ENCODE data around the gene ARIH2. TPM values are rescaled to one million over a fixed set of nuclear protein-coding genes. Genes with fewer than 3 reads are reported as not detected.
A peak's percentile ranks its signal among the peaks of the same experiment; 100 is the strongest.

Gene ARIH2
- total RNA-seq, 5 donors from 2014 or later (not counting 1 experiment from before 2014, with no cell fraction given): 136 to 163 (median 153) TPM

DNA sequence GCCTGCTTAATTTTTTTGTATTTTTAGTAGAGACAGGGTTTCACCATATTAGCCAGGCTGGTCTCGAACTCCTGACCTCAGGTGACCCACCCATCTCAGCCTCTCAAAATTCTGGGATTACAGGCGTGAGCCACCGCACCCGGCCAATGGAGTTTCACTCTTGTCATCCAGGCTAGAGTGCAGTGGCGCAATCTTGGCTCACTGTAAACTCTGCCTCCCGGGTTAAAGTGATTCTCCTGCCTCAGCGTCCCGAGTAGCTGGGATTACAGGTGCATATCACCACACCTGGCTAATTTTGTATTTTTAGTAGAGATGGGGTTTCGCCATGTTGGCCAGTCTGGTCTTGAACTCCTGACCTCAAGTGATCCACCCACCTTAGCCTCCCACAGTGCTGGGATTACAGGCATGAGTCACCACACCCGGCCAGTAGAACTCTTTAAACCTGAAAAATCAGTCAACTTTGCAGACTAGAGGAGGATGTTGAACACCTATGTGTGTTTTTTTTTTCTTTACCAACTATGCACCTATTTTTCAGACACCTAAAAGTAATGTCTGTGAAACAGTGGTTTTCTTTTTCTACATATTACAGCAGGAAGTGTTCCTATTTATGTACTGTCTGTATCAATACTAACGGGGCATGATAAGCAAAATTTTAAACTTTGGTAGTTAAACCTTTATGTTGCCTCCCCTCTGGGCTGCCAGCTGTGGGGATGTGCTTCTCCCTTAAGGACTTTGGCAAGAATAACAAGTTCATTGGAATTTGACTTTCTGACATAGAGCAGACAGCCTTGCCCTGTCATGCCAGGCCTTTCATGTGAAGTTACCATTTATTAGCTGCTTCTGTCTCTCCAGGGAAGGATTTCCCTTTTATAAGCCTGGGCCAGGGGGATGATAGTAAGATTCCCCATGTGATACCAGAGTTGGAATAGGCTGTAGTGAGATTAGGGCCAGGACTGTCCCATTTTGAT, 8.1 kb downstream of the ARIH2 start:
- DNase-seq (no peak), ATAC-seq (replicated peaks in 1 of 4) (peak in 1 of 4 experiments; percentile 20)
- peaks cover 12 to 52% of the 10 kb centered on the region in 2 donors for H3K36me3 ChIP-seq (ENCODE audit: control insufficient read depth in 2 of 2, extremely low read depth in 1 of 2, insufficient read depth in 1 of 2, low read length in 1 of 2)
- Mint-ChIP-seq H3K9me3 (no peaks in the 10 kb centered on the region), H3K36me3 (peaks cover 40% of the 10 kb centered on the region), H3K4me1 (peaks cover 60 to 61% (median 60%) of the 10 kb centered on the region in 3 donors), H3K27me3 (no peaks in the 10 kb centered on the region), H3K27ac (peak overlapping the region; percentile 44 to 49), H3K4me3 (peak overlapping the region in 1 of 3 donors; percentile 20)
- peak overlapping the region; percentile 0 for H3K27ac ChIP-seq (ENCODE audit: low read length)
- no peak overlapping the region for H3K4me3 ChIP-seq (ENCODE audit: control insufficient read depth in 1 of 2, extremely low read depth in 1 of 2, low read length in 1 of 2)
- POLR2A ChIA-PET: interaction anchor here (0.6 to 1.4 kb wide), 2 partner anchors 7 to 34 kb away, joined by 7 to 15 read pairs; no protein-coding TSS in a partner anchor
- CTCF ChIA-PET: no interaction called here
- peaks cover 21 to 29% of the 10 kb centered on the region in 2 experiments for H3K4me1 ChIP-seq (ENCODE audit: control insufficient read depth in 1 of 2, extremely low read depth in 1 of 2, insufficient read depth in 2 of 2, low read length in 2 of 2)
- H3K27me3 ChIP-seq (replicated peaks in 1 of 2; ENCODE audit: control insufficient read depth in 2 of 2, extremely low read depth in 1 of 2, insufficient read depth in 2 of 2, low read length in 1 of 2): no peaks in the 10 kb centered on the region
- no peaks in the 10 kb centered on the region for H3K9me3 ChIP-seq
- 80% methylated on average over 6 of the region's 11 CpGs for WGBS (ENCODE audit: insufficient coverage)

DNA sequence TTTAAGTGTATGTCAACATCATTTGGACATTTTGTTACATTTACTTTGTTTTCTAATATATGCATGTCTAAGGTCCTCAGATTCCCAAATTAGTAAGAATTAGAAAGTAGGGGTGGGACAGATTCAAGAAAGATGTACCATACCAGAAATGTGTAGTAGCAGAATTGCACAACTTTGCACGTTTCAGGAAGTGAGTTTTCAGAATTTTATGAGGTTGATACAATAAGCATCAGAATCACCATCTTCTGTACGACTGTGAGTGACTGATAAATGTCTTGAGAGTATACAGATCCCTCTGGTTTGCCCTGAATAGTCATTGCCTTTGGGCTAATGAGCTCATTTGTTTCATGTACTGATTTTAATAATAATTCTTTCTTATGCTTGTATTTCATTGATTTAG, 9.3 kb downstream of the ARIH2 start:
- DNase-seq: no peak
- Mint-ChIP-seq H3K27me3 (no peaks in the 10 kb centered on the region), H3K9me3 (no peaks in the 10 kb centered on the region), H3K36me3 (peaks cover 52% of the 10 kb centered on the region), H3K4me1 (peaks cover 65 to 66% (median 66%) of the 10 kb centered on the region in 3 donors), H3K27ac (no peak overlapping the region), H3K4me3 (peak overlapping the region in 1 of 3 donors; percentile 20)
- Histone ChIP-seq H3K27me3 (replicated peaks in 1 of 2; ENCODE audit: control insufficient read depth in 2 of 2, extremely low read depth in 1 of 2, insufficient read depth in 2 of 2, low read length in 1 of 2) (no peaks in the 10 kb centered on the region), H3K4me3 (ENCODE audit: control insufficient read depth in 1 of 2, extremely low read depth in 1 of 2, low read length in 1 of 2) (no peak overlapping the region), H3K9me3 (no peaks in the 10 kb centered on the region), H3K4me1 (ENCODE audit: control insufficient read depth in 1 of 2, extremely low read depth in 1 of 2, insufficient read depth in 2 of 2, low read length in 2 of 2) (peaks cover 21 to 32% of the 10 kb centered on the region in 2 experiments), H3K36me3 (ENCODE audit: control insufficient read depth in 2 of 2, extremely low read depth in 1 of 2, insufficient read depth in 1 of 2, low read length in 1 of 2) (peaks cover 15 to 60% of the 10 kb centered on the region in 2 donors), H3K27ac (ENCODE audit: low read length) (no peak overlapping the region)
- CTCF ChIA-PET: interaction anchor here in 1 of 2 donors (0.6 to 1.1 kb wide), 4 partner anchors 8 to 60 kb away, joined by 3 to 6 read pairs (median 4); partner anchors contain the start of gene ARIH2
- WGBS (ENCODE audit: insufficient coverage): no CpG with 5 or more reads among the region's 2 CpGs
- POLR2A ChIA-PET: interaction anchor here (0.9 to 1.4 kb wide), 2 partner anchors 8 to 9 kb away, joined by 3 to 7 read pairs; no protein-coding TSS in a partner anchor
- no peak for ATAC-seq (replicated peaks in 1 of 4)

DNA sequence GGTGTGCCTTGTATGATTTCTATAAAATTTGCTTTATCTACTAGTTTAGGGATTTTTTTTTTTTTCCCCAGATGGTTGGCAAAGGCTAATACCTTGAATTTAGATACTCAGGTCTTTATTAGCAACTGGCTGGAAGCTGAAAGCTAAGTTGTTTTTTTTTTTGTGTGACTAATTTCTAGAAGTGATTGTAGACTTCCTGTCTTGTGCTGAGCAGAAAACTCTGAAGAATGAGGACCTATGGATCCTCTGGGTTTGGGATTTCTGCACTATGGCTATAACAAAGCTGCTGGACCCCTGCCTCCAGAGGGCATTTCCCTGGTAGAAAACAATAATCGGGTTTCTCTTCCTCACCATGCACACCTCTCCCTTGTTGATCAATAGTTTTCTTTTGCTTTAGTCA, 10.0 kb downstream of the ARIH2 start:
- ChIA-PET CTCF (interaction anchor here in 1 of 2 donors (0.6 to 1.1 kb wide), 4 partner anchors 10 to 1860 kb away, joined by 3 to 6 read pairs (median 4); partner anchors contain the start of gene ARIH2), POLR2A (interaction anchor here (0.7 to 1.4 kb wide), 3 partner anchors 9 kb away, joined by 3 to 8 read pairs (median 7); no protein-coding TSS in a partner anchor)
- peak overlapping the region in 1 of 2 donors; percentile 66 for H3K27ac Mint-ChIP-seq
- DNase-seq: no peak
- H3K9me3 Mint-ChIP-seq: no peaks in the 10 kb centered on the region
- H3K4me3 ChIP-seq (ENCODE audit: control insufficient read depth in 1 of 2, extremely low read depth in 1 of 2, low read length in 1 of 2): no peak overlapping the region
- peaks cover 54% of the 10 kb centered on the region for H3K36me3 Mint-ChIP-seq
- peaks cover 66 to 68% (median 67%) of the 10 kb centered on the region in 3 donors for H3K4me1 Mint-ChIP-seq
- no peaks in the 10 kb centered on the region for H3K9me3 ChIP-seq
- H3K4me3 Mint-ChIP-seq: peak overlapping the region; percentile 9 to 22 (median 20)
- no peak for ATAC-seq (replicated peaks in 1 of 4)
- no peaks in the 10 kb centered on the region for H3K27me3 Mint-ChIP-seq
- H3K4me1 ChIP-seq (ENCODE audit: control insufficient read depth in 1 of 2, extremely low read depth in 1 of 2, insufficient read depth in 2 of 2, low read length in 2 of 2): peaks cover 21 to 35% of the 10 kb centered on the region in 2 experiments
- H3K36me3 ChIP-seq (ENCODE audit: control insufficient read depth in 2 of 2, extremely low read depth in 1 of 2, insufficient read depth in 1 of 2, low read length in 1 of 2): peaks cover 20 to 55% of the 10 kb centered on the region in 2 donors
- no peaks in the 10 kb centered on the region for H3K27me3 ChIP-seq (replicated peaks in 1 of 2; ENCODE audit: control insufficient read depth in 2 of 2, extremely low read depth in 1 of 2, insufficient read depth in 2 of 2, low read length in 1 of 2)
- no peak overlapping the region for H3K27ac ChIP-seq (ENCODE audit: low read length)
- no CpG with 5 or more reads among the region's 1 CpG for WGBS (ENCODE audit: insufficient coverage)

DNA sequence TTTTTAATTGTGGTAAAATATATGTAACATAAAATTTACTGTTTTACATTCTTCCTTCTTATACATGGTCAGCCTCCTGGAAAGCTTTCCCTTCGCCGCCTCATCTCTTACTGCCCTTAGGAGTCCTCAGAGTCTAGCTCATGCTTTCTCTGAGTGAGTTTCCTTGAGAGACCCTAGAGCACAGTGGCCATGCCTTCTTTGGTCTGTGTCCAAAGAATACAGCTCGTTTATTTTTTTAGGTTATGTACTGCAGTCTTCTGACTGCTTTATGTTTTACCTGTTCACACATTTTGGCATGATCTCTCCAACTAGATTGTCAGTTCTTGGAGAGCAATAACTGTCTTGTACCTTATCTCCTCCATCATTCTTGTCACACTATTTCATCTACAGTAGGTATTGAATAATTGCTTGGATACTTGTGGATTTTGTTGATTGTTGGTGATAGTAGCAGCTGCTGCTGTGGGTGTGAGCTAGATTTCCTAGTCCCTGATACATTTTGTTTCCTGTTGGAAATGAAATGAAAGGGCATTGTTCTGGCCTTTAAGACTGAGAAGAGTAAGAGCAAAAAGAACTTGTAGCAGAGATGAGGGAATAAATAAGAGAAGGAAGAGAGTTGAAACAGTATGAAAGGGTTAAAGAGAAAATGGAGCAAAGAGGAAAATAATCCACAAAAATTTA, 10.9 kb downstream of the ARIH2 start:
- ATAC-seq (replicated peaks in 1 of 4): no peak
- Mint-ChIP-seq H3K9me3 (no peaks in the 10 kb centered on the region), H3K36me3 (peaks cover 60% of the 10 kb centered on the region), H3K4me3 (peak overlapping the region in 2 of 3 donors; percentile 10 to 56), H3K27me3 (no peaks in the 10 kb centered on the region), H3K27ac (peak overlapping the region; percentile 3 to 56), H3K4me1 (peaks cover 70 to 74% (median 71%) of the 10 kb centered on the region in 3 donors)
- H3K27ac ChIP-seq (ENCODE audit: low read length): no peak overlapping the region
- H3K4me3 ChIP-seq (ENCODE audit: control insufficient read depth in 1 of 2, extremely low read depth in 1 of 2, low read length in 1 of 2): no peak overlapping the region
- no peak for DNase-seq
- CTCF ChIA-PET: interaction anchor here in 1 of 2 donors (0.6 kb wide), 1 partner anchor 1861 kb away, joined by 4 read pairs; no protein-coding TSS in a partner anchor
- peaks cover 21 to 35% of the 10 kb centered on the region in 2 experiments for H3K4me1 ChIP-seq (ENCODE audit: control insufficient read depth in 1 of 2, extremely low read depth in 1 of 2, insufficient read depth in 2 of 2, low read length in 2 of 2)
- POLR2A ChIA-PET: interaction anchor here (0.5 to 0.7 kb wide), 4 partner anchors 9 to 1615 kb away, joined by 3 to 8 read pairs (median 4); no protein-coding TSS in a partner anchor
- H3K9me3 ChIP-seq: no peaks in the 10 kb centered on the region
- no peaks in the 10 kb centered on the region for H3K27me3 ChIP-seq (replicated peaks in 1 of 2; ENCODE audit: control insufficient read depth in 2 of 2, extremely low read depth in 1 of 2, insufficient read depth in 2 of 2, low read length in 1 of 2)
- H3K36me3 ChIP-seq (ENCODE audit: control insufficient read depth in 2 of 2, extremely low read depth in 1 of 2, insufficient read depth in 1 of 2, low read length in 1 of 2): peaks cover 20 to 53% of the 10 kb centered on the region in 2 donors
- 83% methylated on average over 3 of the region's 3 CpGs for WGBS (ENCODE audit: insufficient coverage)

DNA sequence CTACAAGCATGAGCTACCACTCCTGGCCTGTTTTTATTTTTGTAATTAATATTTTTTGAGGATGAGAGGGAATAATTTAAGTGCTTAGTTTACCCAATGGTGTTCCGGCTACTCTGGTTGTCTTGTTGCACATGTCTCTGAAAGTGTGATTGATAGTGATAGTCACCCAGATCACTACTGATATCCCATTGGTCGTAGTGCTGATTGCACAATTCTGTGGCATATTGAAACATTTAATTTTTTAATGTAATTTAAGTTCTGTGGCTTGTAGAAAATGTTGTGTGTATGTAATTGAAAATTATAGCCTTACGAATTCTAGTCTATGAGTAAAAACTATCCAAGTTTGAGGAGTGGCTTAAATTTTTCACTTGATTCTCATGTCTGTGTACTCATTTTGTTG, 11.9 kb downstream of the ARIH2 start:
- Mint-ChIP-seq H3K4me3 (no peak overlapping the region), H3K4me1 (peaks cover 71 to 79% (median 77%) of the 10 kb centered on the region in 3 donors), H3K9me3 (no peaks in the 10 kb centered on the region), H3K36me3 (peaks cover 68% of the 10 kb centered on the region), H3K27me3 (no peaks in the 10 kb centered on the region), H3K27ac (no peak overlapping the region)
- Histone ChIP-seq H3K27ac (ENCODE audit: low read length) (no peak overlapping the region), H3K27me3 (replicated peaks in 1 of 2; ENCODE audit: control insufficient read depth in 2 of 2, extremely low read depth in 1 of 2, insufficient read depth in 2 of 2, low read length in 1 of 2) (no peaks in the 10 kb centered on the region), H3K9me3 (no peaks in the 10 kb centered on the region), H3K36me3 (ENCODE audit: control insufficient read depth in 2 of 2, extremely low read depth in 1 of 2, insufficient read depth in 1 of 2, low read length in 1 of 2) (peaks cover 20 to 53% of the 10 kb centered on the region in 2 donors), H3K4me3 (ENCODE audit: control insufficient read depth in 1 of 2, extremely low read depth in 1 of 2, low read length in 1 of 2) (no peak overlapping the region), H3K4me1 (ENCODE audit: control insufficient read depth in 1 of 2, extremely low read depth in 1 of 2, insufficient read depth in 2 of 2, low read length in 2 of 2) (peaks cover 21 to 35% of the 10 kb centered on the region in 2 experiments)
- DNase-seq: no peak
- ChIA-PET POLR2A (interaction anchor here (0.5 to 0.6 kb wide), 2 partner anchors 121 to 233 kb away, joined by 3 to 7 read pairs; no protein-coding TSS in a partner anchor), CTCF (interaction anchor here in 1 of 2 donors (0.5 to 1.2 kb wide), 2 partner anchors 21 to 25 kb away, joined by 3 read pairs; no protein-coding TSS in a partner anchor)
- WGBS (ENCODE audit: insufficient coverage): no CpG with 5 or more reads among the region's 3 CpGs
- ATAC-seq (replicated peaks in 1 of 4): no peak

Measured in T-cell (primary cell).